Fibroblast of skin of back (primary cell): Measurements from ENCODE around the gene SPOCK2.
"Not testable (repeated sequence)": the region's sequence is repeated elsewhere in the genome, so short reads cannot be mapped to it uniquely, and the experiment has no call there.

ENCODE experiments used
- DNase-seq: peaks from one replicate; pipeline ENCODE4 v3.0.0-alpha.2; 2013

SPOCK2 gene

DNA sequence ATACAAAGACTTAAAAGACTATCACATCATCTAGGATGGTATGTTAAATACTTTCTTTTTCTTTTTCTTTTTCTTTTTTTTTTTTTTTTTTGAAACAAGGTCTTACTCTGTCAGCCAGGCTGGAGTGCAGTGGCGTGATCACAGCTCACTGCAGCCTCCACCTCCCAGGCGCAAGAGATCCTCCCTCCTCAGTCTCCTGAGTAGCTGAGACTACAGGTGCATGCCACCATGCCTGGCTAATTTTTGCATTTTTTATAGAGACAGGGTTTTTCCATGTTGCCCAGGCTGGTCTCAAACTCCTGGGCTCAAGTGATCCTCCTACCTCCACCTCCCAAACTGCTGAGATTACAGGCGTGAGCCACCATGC is 19.6 kb upstream of the SPOCK2 start:
- DNase-seq, result not testable (repeated sequence)

DNA sequence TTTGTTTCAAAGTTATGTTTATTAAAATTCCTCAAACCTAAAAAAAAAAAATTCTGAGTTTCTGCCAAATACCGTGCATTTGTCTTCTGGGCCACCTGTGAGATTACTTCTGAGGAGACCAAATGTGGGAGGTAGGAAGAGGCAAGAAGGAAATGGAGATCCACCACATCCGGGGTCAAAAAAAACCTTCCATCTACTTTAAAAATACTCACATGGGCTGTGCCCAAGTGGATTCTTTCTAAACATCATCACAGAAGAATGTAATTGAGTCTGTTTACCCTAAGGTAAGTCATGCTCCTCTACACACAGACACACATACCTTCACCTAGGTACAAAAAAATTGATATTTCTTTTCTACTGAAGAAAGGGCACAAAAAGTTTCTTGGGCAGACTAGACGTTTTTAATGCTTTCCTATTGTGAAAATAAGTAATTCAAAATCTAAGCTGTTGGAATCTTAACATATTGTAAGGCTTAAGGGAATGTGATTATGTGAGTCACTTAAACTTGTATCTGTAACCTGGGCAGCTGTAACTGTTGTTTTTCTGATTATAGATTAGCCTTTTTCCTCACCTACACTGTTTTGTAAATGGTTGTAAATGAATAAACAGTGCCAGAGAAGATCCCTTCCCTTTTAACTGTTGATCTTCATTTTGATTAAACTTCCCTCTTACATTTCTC is 19.1 kb upstream of the SPOCK2 start:
- DNase-seq, result no peak

DNA sequence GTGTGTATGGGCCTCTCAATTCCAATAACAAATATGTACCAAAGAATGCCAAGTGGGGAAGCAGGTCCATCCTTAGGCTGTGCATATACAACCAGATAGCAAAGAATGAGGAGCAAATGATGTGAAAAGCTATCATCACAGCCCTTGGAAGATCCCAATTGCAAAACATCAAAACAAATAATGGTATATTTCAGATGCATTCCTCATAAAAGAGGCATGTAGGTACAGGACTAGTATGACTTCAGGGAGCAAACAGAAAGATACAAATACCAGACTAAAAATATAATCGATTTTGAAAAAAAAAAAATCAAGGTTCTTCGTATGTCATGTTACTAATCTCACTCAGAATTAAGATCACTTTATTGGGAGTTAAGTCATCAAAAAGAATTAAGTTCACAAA is 18.5 kb upstream of the SPOCK2 start:
- no peak for DNase-seq

DNA sequence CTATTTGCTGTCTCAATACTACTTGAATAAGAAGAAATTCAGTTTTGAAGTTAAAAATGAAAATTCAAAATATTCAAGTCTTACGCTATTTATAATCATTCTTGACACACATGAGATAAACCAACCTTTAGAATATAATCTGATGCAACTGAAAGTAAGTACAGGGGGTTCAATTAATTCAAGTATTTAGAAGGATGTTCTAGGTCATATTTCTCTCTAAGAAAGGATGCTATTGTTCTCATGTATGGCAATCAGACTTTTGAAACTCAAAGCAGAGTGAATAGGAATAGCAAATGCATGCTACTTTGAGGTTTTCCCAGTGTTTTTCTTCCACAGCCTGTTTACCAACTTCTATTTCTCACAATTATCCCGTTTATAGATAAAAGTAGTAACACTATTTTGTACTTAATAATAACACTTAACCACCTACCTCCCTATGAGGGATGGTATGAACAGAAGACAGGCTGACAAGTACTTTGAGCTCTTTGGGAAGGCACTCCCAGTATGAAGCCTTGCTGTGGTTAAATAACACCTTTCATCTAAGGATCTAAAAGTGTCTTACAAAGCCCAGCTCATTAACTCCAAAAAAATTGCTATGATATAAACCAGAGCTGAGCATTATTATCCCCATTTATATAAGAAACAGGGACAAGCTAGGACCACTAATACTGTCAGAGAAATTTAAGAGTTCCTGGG is 18.0 kb upstream of the SPOCK2 start:
- DNase-seq, result no peak

DNA sequence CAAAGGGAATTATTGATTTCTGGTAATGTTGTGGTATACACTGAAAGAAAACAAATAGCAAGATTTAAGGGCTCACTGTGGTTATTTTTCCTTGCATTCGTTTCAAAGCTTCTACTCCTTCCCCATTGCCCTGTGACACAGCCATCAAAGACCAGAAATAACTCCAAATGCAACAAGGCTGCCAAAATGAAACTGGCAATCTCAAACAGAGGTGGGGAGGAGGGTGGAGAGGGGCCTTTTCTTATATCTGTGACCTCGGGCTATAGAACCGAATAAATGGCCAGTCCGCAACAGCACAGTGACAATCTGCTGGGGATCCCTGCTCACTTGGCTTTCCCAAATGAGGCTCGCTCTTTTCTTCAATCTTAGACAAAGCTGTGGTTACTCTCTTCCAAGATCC is 17.4 kb upstream of the SPOCK2 start:
- no peak for DNase-seq

DNA sequence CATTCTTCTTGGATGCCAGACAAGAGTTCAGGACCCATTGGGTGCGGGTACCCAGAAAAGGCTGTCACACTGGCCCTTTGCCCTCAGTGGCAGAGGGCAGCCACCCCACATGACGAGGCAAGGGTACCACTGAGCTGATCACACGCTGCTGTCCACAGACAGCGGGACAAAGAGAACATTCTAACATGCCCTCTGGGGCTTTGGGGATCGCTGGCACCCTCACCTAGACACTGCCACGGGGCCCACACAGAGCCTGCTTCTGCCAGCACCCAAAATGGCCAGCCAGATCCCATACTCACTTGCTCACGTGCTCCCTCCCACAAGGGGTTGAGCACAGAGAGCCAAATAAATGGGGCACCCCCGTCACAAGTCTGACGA is 16.7 kb upstream of the SPOCK2 start:
- no peak for DNase-seq

DNA sequence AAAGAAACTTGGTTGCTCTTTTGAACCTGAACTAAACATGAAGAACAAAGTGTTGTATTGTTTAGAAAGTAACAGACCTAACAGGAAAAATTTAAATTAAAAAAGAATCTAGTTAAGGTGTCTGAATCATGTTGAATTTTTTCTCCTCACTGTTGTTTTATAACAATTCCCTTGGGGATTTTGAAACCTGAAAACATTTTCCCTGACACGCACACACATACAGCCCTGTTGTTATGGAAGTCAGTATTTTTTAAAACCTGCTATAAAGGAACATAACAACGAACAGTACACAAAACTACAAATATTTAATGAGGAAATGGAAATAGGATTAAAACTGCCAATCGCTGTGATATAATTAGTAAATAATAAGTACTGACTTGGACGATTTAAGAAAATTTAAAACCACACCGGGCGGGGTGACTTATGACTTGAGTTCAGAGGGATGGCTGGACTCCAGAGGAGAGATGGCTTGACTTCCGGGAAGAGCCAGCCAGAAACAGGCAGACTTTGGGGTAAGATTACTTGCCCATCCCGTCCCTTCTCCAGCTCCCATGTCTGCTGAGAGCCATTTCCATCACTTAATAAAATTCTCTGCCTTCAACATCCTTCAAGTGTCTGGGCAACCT is 16.2 kb upstream of the SPOCK2 start:
- DNase-seq, result no peak

DNA sequence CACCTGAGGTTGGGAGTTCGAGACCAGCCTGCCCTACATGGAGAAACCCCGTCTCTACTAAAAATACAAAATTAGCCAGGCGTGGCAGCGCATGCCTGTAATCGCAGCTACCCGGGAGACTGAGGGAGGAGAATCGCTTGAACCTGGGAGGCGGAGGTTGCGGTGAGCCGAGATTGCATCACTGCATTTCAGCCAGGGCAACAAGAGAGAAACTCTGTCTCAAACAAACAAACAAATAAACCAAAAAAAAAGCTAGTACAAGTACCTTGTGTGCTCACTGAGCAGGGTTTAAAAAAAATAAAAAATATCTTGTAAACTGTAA is 11.2 kb upstream of the SPOCK2 start:
- DNase-seq, result no peak

DNA sequence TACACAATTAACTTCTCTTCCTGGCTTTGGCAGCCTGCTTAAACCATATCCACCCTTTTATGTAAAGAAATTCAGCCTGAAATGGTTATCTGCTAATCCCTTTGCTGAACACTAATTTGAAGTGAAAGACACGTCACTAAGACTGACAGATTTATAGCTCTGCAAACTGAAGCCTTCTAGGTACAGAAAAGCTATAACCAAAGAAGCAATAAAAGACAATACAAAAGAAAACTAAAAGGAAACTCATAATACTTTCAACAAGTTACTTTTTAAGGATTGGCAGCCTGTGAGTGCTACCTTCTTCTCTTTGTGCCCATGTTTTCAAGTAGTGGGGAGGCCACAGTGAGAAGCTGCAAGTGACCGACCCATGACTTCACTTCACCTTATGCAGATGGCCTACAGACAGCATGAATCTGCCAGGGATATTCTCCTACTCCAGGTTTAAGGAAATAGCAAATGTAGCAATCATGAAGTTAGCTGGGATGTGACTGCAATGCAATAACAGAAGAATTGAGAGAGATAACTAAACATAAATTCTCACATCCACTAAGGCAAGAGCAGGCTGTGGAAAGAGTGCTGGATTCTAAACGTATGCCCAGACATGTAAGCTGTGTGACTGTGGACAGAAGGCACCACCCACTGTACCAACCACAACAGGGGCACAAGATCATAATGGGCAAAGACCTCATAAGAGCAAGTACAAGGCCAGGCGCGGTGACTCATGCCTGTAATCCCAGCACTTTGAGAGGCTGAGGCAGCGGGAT is 10.7 kb upstream of the SPOCK2 start:
- DNase-seq, result no peak

DNA sequence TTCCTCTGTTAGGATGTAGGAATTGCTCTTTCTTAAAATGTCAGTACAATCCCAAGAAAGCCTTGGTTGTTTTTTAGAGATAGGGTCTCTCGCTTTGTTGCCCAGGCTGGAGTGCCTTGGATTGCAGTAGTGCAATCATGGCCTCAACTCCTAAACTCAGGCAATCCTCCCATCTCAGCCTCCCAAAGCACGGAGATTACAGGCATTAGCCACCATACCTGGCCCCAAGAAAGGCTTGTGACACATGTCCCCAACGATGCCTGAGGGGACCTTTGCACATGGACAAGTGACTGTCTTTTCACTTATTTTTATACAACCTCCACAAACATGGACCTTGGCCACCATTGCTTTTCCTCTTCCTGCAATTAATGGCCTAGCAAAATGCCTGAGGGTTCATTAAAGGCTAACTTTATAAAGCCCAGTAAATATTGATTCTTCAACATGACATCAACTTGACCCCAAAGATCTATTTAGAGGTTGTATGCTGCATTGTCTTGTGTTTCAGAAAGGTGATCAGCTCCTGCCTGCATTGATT is 10.0 kb upstream of the SPOCK2 start:
- no peak for DNase-seq

DNA sequence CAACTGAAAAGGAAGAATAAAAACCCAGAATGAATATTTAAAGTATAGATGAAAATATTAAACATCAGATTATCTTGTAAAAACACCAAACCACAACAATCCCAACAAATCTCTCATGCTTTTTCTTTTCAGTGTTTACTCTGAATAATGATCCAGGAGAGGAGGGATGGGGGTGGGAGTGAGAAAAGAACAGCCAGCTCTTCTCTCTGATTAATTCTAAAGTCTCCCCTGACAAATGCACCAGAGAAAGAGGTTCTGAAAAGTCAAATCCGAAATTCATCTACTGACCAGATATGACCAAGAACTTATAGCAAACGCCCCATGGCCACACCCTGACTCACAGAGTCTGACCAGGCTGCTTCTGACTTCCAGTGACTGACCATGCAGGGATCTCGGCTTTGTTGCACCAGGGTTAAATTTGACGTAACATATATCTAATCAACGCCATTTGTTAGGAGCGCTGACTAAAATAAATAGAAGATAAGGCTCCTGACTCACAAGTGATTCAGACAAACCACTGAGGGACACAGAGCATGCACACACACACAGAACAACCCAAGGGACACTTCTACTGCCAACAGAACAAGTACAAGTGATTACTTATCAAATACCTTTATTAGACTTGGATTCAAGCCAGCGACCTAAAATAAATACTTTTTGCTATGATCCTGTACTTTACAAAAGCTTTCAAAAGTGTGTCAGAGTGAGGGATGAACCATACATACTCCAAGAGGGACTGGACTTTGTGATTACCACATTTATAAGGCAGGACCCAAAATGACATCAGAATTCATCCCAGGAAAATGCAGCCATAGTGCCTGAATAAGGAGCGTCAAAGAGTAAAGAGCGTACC is 9.3 kb upstream of the SPOCK2 start:
- peak; percentile 90 for DNase-seq

DNA sequence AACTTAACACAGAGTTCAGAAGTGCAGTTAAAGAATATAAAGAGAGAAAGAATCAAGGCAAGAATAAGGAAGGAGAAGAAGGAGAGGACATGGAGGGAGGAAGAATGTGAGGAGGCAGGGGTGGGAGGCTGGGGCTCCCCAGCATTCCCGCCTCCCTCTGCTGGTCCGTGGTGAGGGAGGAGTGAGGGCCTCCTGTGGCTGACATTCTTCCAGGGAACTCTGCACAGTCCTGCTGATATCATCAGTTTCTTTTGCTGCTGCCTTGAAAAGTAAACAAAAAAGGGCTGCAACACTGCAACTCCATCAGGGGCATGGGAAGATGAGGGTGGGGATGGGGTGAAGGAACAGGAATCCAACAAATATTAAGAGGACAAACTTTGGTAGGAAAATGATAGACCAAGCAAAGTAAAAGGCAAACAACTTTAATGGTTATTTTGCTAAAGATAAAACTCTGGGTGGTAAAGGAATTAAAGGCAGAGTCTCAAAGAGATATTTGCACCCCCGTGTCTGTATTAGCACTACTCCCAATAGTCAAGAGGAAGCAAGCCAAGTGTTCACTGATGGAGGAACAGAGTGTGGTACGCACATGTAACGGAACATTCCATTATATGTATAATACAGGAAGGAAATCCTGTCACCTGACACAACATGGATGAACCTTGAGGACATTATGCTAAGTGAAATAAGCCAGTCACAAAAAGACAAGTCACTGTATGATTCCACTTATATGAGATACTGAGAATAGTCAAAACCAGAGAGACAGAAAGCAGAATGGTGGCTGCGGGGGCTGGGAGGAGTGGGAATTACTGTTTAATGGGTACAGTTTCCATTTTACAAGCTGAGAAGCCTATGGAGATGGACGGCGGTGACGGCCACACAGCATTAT is 8.0 kb upstream of the SPOCK2 start:
- peak; percentile 43 for DNase-seq

DNA sequence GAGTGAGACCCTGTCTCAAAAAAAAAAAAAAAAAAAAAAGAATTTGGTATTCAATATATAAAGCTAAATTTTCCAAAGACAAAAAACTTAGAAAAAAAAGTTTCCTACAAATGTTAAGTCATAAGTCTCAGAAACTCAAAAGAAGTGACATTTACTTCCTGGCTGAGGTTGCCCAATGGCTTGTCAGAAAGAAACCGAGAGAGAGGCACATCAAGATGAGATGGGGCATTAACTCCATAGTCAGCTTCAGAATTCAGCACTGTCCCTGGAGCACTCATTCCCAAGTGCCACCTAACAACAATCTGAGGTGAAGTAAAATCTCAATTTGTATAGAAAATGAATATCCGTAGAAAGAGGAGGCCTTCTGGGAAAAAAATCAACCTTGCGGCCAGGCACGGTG is 6.8 kb upstream of the SPOCK2 start:
- no peak for DNase-seq

DNA sequence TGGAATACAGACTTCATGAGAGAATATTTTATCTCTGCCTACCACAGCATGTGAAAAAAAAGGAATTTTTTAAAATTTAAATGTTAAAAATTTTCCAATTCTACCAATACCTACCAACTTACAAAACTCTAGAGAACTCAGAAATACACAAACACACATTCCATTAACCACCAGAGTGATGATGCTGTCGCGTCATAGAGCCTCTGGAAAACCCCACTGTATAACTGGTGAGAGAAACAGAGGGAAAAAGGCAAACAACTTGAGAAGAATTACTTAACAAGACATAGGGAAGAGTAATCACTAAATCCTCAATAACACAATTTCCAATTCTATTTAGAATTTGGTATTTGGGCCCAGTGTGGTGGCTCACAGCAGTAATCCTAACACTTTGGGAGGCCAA is 6.2 kb upstream of the SPOCK2 start:
- DNase-seq, result no peak

DNA sequence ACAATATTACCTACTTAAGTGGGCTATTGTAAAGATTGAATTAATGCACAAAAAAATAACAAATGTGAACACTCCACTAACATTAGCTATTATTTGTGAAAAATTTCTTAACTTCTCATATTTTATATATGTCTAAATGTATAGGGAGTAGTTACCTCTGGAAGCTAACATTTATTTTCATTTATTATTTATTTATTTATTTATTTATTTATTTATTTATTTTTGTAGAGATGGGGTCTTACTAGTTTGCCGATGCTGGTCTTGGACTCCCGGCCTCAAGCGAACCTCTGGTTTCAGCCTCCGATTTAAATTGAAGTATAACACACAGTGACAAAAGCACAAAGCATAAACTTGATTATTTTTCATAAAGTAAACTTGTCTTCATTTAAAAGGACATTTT is 5.1 kb upstream of the SPOCK2 start:
- DNase-seq, result no peak

DNA sequence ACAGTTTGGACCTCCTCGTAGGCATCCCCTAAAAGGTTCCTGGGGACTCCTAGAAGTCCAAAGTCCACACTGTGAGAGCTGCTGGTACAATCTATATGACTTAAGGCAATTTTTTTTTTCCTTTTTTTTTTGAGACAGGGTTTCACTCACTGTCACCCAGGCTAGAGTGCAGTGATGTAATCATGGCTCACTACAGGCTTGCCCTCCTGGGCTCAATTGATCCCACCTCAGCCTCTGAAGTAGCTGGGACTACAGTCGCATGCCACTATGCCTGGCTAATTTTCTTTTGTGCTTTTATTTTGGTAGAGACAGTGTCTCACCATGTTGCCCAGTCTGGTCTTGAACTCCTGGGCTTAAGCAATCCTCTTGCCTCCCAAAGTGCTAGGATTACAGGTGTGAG is 4.6 kb upstream of the SPOCK2 start:
- no peak for DNase-seq

DNA sequence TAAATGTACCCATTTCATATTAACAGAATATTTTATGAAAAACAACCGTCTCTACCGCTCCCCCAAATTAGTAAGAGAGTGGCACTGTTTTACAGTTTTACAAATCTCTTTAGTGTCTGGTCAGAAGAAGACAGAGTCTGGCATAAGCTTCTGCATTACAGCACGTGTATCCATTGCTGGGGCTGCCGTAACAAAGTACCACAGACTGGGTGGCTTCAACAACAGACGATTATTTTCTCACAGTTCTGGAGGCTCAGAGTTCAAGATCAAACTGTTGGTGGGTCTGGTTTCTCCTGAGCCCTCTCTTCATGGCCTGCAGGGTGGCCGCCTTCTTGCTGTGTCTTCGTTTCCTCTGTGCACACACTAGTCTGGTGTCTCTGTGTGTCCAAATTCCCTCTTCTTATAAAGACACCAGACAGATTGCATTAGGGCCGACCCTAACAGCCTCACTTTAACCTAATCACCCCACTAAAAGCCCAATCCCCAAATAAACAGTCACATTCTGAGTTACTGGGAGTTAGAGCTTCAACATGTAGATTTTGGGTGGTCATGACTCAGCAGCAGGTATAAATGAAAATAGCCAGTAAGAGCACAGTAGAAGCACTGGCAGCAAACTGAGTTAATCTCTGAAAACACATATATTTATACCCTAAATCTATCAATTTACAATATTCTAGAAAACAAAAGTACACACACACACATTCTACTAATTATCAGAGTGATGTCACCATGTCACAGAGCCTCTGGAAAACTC is 4.0 kb upstream of the SPOCK2 start:
- no peak for DNase-seq

DNA sequence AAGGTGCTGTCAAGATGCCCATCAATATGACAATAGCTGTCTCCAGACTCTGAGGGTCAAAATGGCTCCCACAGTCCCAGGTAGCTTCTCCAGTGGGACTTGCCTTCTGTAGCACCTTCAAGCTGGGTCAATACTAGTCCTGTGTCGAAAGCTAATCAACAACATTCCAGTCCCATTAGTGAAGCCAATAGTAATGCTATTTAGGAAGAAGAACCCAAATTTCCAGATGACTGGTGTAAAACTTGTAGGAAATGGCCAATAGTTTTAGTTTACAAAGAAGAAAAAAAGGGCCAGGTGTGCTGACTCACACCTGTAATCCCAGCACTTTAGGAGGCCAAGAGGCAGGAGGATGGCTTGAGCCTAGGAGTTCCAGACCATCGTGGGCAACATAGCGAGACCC is 2.0 kb upstream of the SPOCK2 start:
- no peak for DNase-seq

DNA sequence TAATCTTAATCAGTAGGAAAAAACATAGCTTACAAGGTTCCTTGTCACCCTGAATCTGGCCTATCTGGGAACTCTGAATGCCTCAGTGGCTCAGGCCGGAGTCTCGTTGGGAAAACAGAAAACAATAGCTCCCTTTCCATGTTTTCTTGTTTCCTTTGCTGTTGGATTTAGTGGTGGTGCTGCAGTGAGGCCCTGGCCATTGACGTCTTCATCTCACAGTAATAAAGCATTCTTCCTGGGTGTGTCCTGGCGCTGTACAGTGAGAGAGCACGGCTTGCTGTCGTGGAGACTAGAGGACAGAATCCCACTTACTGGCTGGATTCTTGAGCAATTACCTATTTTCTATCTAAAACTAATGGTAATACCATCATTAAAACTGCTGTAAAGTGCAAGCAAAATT is 1.3 kb upstream of the SPOCK2 start:
- DNase-seq, result no peak

DNA sequence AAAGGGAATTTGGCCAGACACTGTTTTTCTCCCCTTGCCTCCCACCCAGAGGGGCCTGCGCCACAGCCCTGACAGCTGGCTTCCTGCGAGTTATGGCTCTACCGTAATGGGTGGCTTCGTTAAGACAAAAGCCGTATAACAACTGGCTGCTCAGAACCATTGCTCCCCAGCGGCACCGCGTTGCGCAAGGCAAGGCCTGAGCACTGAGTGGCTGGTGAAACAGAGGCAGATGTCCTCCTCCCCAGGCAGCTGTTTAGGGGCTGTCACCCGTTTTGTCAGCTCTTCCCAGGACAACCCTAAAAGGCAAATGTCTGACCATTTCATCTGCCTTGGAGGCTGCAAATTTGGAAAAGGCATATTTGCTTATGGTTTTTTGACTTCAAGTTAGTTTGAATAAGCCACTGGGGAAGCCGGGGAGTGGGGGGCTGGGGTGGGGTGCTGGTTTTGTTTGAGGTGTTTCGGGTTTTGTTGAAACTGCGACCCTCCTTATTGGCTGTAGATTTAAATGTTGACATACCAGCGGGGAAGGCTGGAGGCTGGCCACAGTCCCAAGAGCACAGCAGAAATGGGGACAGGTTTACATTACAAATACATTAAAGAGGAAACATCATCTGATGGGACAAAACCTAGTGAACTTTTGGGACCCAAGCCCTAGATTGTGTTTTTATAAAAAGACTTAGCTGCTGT is 681 bp upstream of the SPOCK2 start:
- no peak for DNase-seq
